DMS53 treated with DMSO at 0.1 percent for 48 hours (cell line): ENCODE measurements around the gene EPHA10.

ENCODE experiments used
- DNase-seq: peaks from one replicate; lab custom pipeline; 2025; ENCODE audit not compliant: unreplicated experiment; lab: John Stamatoyannopoulos, UW

Gene EPHA10

DNA sequence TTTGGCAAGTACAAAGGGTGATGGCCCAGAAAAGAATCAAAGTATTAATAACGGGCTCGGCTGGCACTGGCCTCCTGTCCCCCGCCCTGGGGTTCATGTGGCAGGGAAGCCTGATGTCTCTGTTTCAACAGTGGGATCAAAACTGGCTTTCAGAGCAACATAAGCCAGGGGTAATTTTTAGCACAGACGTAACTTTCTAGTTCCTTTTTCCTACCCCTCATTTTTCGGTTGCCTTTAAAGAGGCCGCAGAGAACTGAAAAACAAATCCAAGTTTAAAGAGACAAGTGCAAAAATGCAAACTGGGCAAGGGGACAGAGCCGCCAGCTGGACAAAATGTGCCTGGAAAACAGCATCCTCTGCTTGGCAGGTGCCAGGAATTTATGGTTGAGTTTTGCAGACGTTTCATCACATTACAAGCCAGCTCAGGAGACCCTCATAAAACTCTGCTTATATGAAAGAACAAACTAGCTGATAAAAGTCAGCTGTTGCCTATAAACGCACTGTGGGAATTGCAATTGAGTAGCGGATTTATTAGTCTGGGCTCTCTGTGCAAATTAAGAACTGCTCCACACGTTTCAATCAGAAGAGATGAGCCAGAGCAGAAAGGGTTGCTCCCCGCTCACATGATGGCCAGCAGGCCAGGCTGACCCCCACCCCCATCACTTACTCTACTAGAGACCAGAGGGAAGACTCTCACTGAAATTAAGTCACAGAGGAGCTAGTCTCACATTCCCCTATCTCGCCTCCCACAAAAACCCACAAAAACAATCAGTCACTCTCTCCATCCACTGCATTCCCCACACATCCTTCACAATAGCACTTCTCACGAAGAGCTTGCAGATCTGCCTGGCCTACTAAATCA, 88.4 kb downstream of the EPHA10 start:
- DNase-seq, result no peak

DNA sequence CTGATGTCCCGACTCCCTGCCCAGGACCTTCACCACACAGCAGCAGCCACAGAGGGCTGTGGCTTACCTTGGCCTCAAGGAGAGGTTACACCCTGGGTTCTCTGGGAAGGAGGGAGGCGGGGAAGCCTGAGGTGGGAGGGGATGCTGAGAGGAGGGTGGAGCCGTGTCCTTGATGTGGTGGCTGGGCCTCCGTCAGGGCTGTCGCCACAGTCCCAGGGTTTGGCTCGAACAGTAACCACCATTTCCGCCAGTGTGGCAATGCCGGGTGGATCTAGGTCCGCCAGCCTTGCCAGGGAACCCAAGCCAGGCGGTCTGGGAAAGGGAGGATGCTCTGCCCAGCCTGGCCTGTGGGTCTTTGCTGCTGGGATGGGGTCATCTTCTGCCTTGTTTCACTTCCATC, 91.0 kb downstream of the EPHA10 start:
- no peak for DNase-seq

DNA sequence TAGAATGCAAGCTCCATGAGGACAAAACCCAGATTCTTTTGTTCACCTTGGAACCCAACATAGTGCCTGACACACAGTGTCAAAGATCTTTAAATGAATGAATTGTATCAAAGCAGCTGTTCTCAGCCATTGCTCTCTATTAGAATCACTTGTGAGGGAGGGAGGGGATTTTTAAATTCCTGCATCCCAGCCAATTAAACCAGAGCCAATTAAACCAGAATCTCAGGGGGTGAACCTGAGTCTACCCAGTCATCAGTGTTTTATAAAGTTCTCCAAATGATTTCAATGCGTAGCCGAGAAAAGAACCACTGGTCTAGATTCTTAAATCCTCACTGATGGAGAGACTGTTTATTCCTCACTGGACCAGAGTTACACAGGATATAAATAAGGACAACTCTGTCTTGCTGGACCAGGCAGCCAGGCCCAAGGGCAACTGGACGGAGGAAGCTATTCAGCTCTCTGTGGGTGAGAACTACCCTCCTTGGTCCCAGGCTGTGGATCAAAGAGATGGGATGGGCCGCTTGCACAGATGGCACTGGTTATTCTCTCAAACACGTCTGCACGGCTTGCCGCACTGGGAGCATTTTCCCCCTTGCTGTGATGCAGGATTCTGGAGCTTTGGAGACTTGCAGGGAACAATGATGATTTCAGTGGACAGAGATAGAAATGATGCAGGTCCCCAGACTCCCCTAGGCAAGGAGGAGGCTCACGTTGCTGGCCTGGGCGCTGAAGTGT, 92.6 kb downstream of the EPHA10 start:
- DNase-seq, result no peak

DNA sequence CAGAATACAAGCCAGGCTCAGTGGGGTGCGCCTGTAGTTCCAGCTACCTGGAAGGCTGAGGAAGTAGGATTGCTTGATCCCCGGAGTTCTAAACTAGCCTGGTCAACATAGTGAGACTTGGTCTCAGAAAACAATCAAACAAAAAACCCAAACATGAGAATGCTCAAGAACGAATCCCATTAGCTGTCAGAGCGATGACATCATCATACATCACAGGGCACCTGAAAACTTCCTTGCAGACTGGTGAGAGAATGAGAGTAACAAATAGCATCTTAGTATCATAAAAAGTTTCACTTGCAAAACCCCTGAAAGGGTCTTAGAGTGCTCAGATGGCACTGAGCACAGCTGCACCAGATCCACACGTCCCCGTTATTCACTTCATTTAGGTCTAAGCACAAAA, 93.7 kb downstream of the EPHA10 start:
- DNase-seq, result no peak

GRCh38 chr1:37670133-37670532, 94.8 kb downstream of the EPHA10 start:
- no peak for DNase-seq

- no peak for DNase-seq
Measured at GRCh38 chr1:37667023-37667671, 97.8 kb downstream of the EPHA10 start.

DNA sequence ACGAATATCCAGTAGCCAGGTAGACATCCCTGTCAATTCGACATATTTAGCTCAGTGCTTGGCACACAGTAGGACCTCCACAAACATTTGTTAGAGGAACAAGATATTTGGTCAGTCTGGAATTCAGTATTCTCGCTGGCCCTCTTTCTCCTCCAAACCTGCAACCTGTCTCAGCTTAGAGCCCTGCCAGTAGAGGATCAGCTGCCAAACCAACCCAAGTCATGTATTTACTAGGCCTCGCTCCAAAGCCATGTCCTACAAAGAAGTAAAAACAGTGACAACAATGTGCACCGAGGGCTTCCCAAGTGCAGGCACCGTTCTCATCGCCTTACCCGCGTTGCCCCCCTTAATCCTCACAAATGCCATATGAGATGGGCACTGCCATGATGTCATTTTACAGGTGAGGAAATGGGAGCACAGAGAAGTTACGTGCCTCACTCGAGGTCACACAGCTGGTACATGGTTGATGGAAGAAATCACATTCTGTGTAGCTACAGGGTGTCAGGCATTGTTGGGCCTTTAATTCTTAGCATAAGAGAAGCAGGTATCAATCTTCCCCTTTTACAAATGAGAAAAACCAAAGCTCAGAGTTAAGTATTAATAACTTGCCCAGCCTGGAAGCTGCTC, 98.6 kb downstream of the EPHA10 start:
- no peak for DNase-seq
